OCI-LY7 (cell line): ENCODE results near the gene ZNF526. TPM values are rescaled to one million over a fixed set of nuclear protein-coding genes. Genes with fewer than 3 reads are reported as not detected.

Experiments used
- BruUV-seq: library from RNA; stranded (reverse); fragments of 400-500 nt; replicated peaks from 2 replicates; lab custom pipeline; 2021; lab: Mats Ljungman, UMichigan
- CTCF ChIA-PET: fragments of 300-600 bp; sonication (Branson Sonifier 250); formaldehyde crosslinking; loops from one replicate; lab custom pipeline; 2022; ENCODE audit warnings: antibody characterized with exemption; ENCODE audit not compliant: unreplicated experiment; lab: Charles Lee
- POLR2A ChIA-PET: fragments of 300-600 bp; sonication (Branson Sonifier 250); formaldehyde crosslinking; loops from one replicate; lab custom pipeline; 2022; ENCODE audit warnings: antibody characterized with exemption; lab: Charles Lee
- DNase-seq: peaks from one replicate; pipeline ENCODE4 v3.0.0-alpha.2; 2015; ENCODE audit warnings: low spot score
- H2AFZ ChIP-seq: fragments of 200-600 bp; sonication (generic), shearing (Covaris generic); 2 replicates; pipeline ENCODE4 v1.6.1; 2014; ENCODE audit warnings: mild to moderate bottlenecking, antibody characterized with exemption, low read length, moderate library complexity
- H3K27ac ChIP-seq: fragments of 200-600 bp; sonication (generic); 2 replicates; pipeline ENCODE4 v1.5.1; 2014; ENCODE audit warnings: mixed run types, low read depth, mild to moderate bottlenecking, moderate library complexity, low read length, inconsistent platforms; ENCODE audit not compliant: poor library complexity, severe bottlenecking
- H3K36me3 ChIP-seq: fragments of 200-600 bp; sonication (generic); 2 replicates; pipeline ENCODE4 v1.6.1; 2014; ENCODE audit warnings: mild to moderate bottlenecking, antibody characterized with exemption, low read length, moderate library complexity, mixed read lengths; ENCODE audit not compliant: insufficient read depth
- H3K4me1 ChIP-seq: fragments of 200-600 bp; sonication (generic); 2 replicates; pipeline ENCODE4 v1.5.1; 2014; ENCODE audit warnings: mild to moderate bottlenecking, low read length; ENCODE audit not compliant: insufficient read depth, poor library complexity, severe bottlenecking
- H3K4me2 ChIP-seq: fragments of 200-600 bp; sonication (generic); 2 replicates; pipeline ENCODE4 v1.6.1; 2014; ENCODE audit warnings: mild to moderate bottlenecking, low read length
- H3K4me3 ChIP-seq: fragments of 200-600 bp; sonication (generic); 2 replicates; pipeline ENCODE4 v1.5.1; 2014; ENCODE audit warnings: mild to moderate bottlenecking, low read depth, low read length; ENCODE audit not compliant: poor library complexity, severe bottlenecking
- H3K79me2 ChIP-seq: fragments of 200-600 bp; sonication (generic); 2 replicates; pipeline ENCODE4 v1.6.1; 2016; ENCODE audit warnings: low read depth, mild to moderate bottlenecking, low read length, moderate library complexity, mixed read lengths; ENCODE audit not compliant: insufficient read depth
- H3K9me2 ChIP-seq: fragments of 200-600 bp; sonication (generic); 2 replicates; pipeline ENCODE4 v1.6.1; 2016; ENCODE audit warnings: mild to moderate bottlenecking, low read length, mixed read lengths; ENCODE audit not compliant: insufficient read depth
- H3K9me3 ChIP-seq: fragments of 200-600 bp; sonication (generic); 2 replicates; pipeline ENCODE4 v1.6.1; 2014; ENCODE audit warnings: mild to moderate bottlenecking, mixed run types, low read length, mixed read lengths
- H4K20me1 ChIP-seq: fragments of 200-600 bp; sonication (generic); 2 replicates; pipeline ENCODE4 v1.6.1; 2014; ENCODE audit warnings: mild to moderate bottlenecking, antibody characterized with exemption, low read length, moderate library complexity, mixed read lengths; ENCODE audit not compliant: insufficient read depth
- EZH2phosphoT487 ChIP-seq: fragments of 200-600 bp; sonication (generic); IDR thresholded peaks from 2 replicates; pipeline ENCODE4 v1.6.1; 2018; ENCODE audit warnings: low read depth, borderline replicate concordance, mild to moderate bottlenecking, mixed run types, antibody characterized with exemption, low read length, moderate library complexity, mixed read lengths
- intact Hi-C: fragments of 100-400 bp; cut with micrococcal nuclease; formaldehyde crosslinking; loops from one replicate; pipeline ENCODE4 v1.10.0; 2022; ENCODE audit not compliant: unreplicated experiment
- total RNA-seq, 2 experiments: library from RNA; depleted of rRNA in 1 of 2; stranded (reverse); fragments of >200 nt in 1 of 2; shearing (Covaris generic) in 1 of 2; gene quantifications; 2 replicates each; pipeline ENCODE4 v1.2.3, GENCODE V29; 2014 to 2022
- TF ChIP-seq, protein P1 (sequence below): fragments of 200-600 bp; sonication (generic); conservative IDR thresholded peaks from 2 replicates; pipeline ENCODE4 v1.5.1; 2014; ENCODE audit warnings: mild to moderate bottlenecking, antibody characterized with exemption, low read length, moderate library complexity, mixed read lengths

The ZNF526 gene
- total RNA-seq, 2 experiments from 2014 or later: 9.0 to 12.7 TPM

- no peaks in the 10 kb centered on the region for H3K9me3 ChIP-seq
- H2AFZ ChIP-seq: peak overlapping the region; percentile 84
- POLR2A ChIA-PET: no interaction called here
- CTCF ChIA-PET: no interaction called here
- H3K9me2 ChIP-seq: no peaks in the 10 kb centered on the region
- peaks cover 9% of the 10 kb centered on the region; the same call in 1 of the 2 replicates for H3K79me2 ChIP-seq
- no peaks in the 10 kb centered on the region for H3K36me3 ChIP-seq
- intact Hi-C loops: no loop called here
- H3K4me2 ChIP-seq: peak overlapping the region; percentile 91
- peaks cover 32% of the 10 kb centered on the region for H3K4me1 ChIP-seq
- TF ChIP-seq EZH2phosphoT487: no peak
- TF ChIP-seq, protein P1, sequence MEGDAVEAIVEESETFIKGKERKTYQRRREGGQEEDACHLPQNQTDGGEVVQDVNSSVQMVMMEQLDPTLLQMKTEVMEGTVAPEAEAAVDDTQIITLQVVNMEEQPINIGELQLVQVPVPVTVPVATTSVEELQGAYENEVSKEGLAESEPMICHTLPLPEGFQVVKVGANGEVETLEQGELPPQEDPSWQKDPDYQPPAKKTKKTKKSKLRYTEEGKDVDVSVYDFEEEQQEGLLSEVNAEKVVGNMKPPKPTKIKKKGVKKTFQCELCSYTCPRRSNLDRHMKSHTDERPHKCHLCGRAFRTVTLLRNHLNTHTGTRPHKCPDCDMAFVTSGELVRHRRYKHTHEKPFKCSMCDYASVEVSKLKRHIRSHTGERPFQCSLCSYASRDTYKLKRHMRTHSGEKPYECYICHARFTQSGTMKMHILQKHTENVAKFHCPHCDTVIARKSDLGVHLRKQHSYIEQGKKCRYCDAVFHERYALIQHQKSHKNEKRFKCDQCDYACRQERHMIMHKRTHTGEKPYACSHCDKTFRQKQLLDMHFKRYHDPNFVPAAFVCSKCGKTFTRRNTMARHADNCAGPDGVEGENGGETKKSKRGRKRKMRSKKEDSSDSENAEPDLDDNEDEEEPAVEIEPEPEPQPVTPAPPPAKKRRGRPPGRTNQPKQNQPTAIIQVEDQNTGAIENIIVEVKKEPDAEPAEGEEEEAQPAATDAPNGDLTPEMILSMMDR: no peak
- no peaks in the 10 kb centered on the region for H4K20me1 ChIP-seq
- BruUV-seq: no TSS peak
- H3K4me3 ChIP-seq: peak overlapping the region; percentile 73
- DNase-seq: no peak
- H3K27ac ChIP-seq: peak overlapping the region; percentile 36
These were observed 47.6 kb downstream of the ZNF526 start for GRCh38 chr19:42267644-42268141.

DNA sequence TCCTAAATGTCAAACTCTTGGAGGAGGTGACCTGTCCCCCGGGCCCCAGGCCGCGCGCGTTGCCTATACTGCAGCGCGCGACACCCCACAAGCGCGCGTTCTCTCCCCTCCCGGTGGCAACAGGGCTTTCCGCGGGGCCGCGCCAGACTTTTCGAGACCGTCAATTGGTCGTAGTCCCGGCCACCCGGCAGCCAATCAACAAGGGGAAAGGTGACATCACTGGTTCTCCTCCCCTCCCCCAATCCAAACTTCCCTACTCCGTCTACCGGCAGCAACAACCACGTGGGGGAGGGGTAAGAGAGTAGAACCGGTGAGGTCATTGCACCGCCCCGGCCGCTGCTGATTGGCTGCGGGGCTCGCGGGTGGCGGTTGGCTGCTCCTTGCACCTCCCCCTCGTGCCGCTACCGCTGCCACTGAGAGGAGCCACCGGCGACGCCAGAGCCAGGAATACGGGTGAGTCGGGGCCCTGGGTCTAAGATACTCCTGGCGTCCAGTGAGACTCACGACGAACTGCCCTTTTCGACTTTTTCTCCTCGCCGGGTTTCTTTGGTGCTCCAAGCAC lies 48.1 kb downstream of the ZNF526 start:
- H3K27ac ChIP-seq: peak overlapping the region; percentile 75
- TF ChIP-seq, protein P1: no peak
- TF ChIP-seq EZH2phosphoT487: no peak
- peaks cover 32% of the 10 kb centered on the region for H3K4me1 ChIP-seq
- DNase-seq: peak; percentile 100
- no peaks in the 10 kb centered on the region for H3K9me2 ChIP-seq
- ChIA-PET CTCF (no interaction called here), POLR2A (no interaction called here)
- BruUV-seq: no TSS peak
- intact Hi-C loops: no loop called here
- H3K36me3 ChIP-seq: no peaks in the 10 kb centered on the region
- H3K9me3 ChIP-seq: no peaks in the 10 kb centered on the region
- no peaks in the 10 kb centered on the region for H4K20me1 ChIP-seq
- H2AFZ ChIP-seq: peak overlapping the region; percentile 87
- H3K79me2 ChIP-seq: peaks cover 9% of the 10 kb centered on the region; the same call in 1 of the 2 replicates
- peak overlapping the region; percentile 73 for H3K4me3 ChIP-seq
- H3K4me2 ChIP-seq: peak overlapping the region; percentile 91

- DNase-seq: peak; percentile 100
- no TSS peak for BruUV-seq
These were observed 48.8 kb downstream of the ZNF526 start, which contains the start of gene CIC for GRCh38 chr19:42268704-42269477. Gene CIC (plus strand): TSS chr19:42269252. CDS start chr19:42271784, 2,532 bp downstream.

More at GRCh38 chr19:42268704-42269477, 48.8 kb downstream of the ZNF526 start, which contains the start of gene CIC:
- Histone ChIP-seq H3K4me2 (peak within 1 kb of the TSS; percentile 99), H2AFZ (peak within 1 kb of the TSS; percentile 87), H3K4me1 (peaks cover 32% of the 10 kb centered on the region), H3K27ac (peak within 1 kb of the TSS; percentile 75), H3K36me3 (no peaks in the 10 kb centered on the region), H3K4me3 (peak within 1 kb of the TSS; percentile 73), H3K9me3 (no peaks in the 10 kb centered on the region), H4K20me1 (no peaks in the 10 kb centered on the region), H3K79me2 (peaks cover 9% of the 10 kb centered on the region; the same call in 1 of the 2 replicates), H3K9me2 (no peaks in the 10 kb centered on the region)
- CTCF ChIA-PET: no interaction called here
- POLR2A ChIA-PET: no interaction called here
- no peak for TF ChIP-seq EZH2phosphoT487
- TF ChIP-seq, protein P1: no peak
- intact Hi-C loops: no loop called here
